HepG2 (cell line): ENCODE data around the gene ANAPC1. TPM values are rescaled to one million over a fixed set of nuclear protein-coding genes. Genes with fewer than 3 reads are reported as not detected.

Experiments
- CBFB ChIP-seq: sonication (generic); formaldehyde crosslinking; IDR thresholded peaks from 2 replicates; pipeline ENCODE4 v1.4.0; 2020; ENCODE audit warnings: missing genetic modification reagents
- CHD4 ChIP-seq: fragments of 200-600 bp; sonication (generic); IDR thresholded peaks from 2 replicates; pipeline ENCODE4 v1.7.0; 2017; ENCODE audit warnings: mild to moderate bottlenecking, low read length, borderline replicate concordance
- KMT2A ChIP-seq: sonication (generic); formaldehyde crosslinking; IDR thresholded peaks from 2 replicates; pipeline ENCODE4 v1.4.0; 2020; ENCODE audit warnings: missing genetic modification reagents
- NAIF1 ChIP-seq: sonication (generic); formaldehyde crosslinking; IDR thresholded peaks from 2 replicates; pipeline ENCODE4 v1.5.0; 2020; ENCODE audit warnings: mild to moderate bottlenecking, missing genetic modification reagents, borderline replicate concordance
- PAF1 ChIP-seq: IDR thresholded peaks from 2 replicates; pipeline ENCODE4 v1.6.1; 2016; ENCODE audit warnings: missing genetic modification reagents, missing compliant biosample characterization
- RBFOX2 ChIP-seq: fragments of 200-400 bp; formaldehyde crosslinking; IDR thresholded peaks from 2 replicates; pipeline ENCODE4 v1.6.1; 2017; ENCODE audit warnings: low read depth, mild to moderate bottlenecking, low read length
- SNAPC2 ChIP-seq: sonication (generic); formaldehyde crosslinking; IDR thresholded peaks from 2 replicates; pipeline ENCODE4 v1.8.1; 2022; ENCODE audit warnings: mild to moderate bottlenecking, missing genetic modification reagents
- SNRNP70 ChIP-seq: fragments of 200-400 bp; formaldehyde crosslinking; IDR thresholded peaks from 2 replicates; pipeline ENCODE4 v1.6.1; 2017; ENCODE audit warnings: mild to moderate bottlenecking, low read depth, low read length, moderate library complexity
- TFDP1 ChIP-seq: IDR thresholded peaks from 2 replicates; pipeline ENCODE4 v1.6.1; 2016; ENCODE audit warnings: missing compliant biosample characterization, missing genetic modification reagents, borderline replicate concordance
- ZNF296 ChIP-seq: sonication (generic); formaldehyde crosslinking; conservative IDR thresholded peaks from 2 replicates; pipeline ENCODE4 v1.5.0; 2020; ENCODE audit warnings: mild to moderate bottlenecking, missing genetic modification reagents
- ZNF33B ChIP-seq: sonication (generic); formaldehyde crosslinking; IDR thresholded peaks from 2 replicates; pipeline ENCODE4 v1.5.1; 2020; ENCODE audit warnings: mild to moderate bottlenecking, missing genetic modification reagents
- ZNF746 ChIP-seq: sonication (generic); formaldehyde crosslinking; IDR thresholded peaks from 2 replicates; pipeline ENCODE4 v1.8.0; 2022; ENCODE audit warnings: mild to moderate bottlenecking, missing genetic modification reagents
- ZNF747 ChIP-seq: sonication (generic); formaldehyde crosslinking; IDR thresholded peaks from 2 replicates; pipeline ENCODE4 v1.8.1; 2023; ENCODE audit warnings: missing genetic modification reagents, mild to moderate bottlenecking, borderline replicate concordance
- ZNF781 ChIP-seq: sonication (generic); formaldehyde crosslinking; IDR thresholded peaks from 2 replicates; pipeline ENCODE4 v1.5.1; 2020; ENCODE audit warnings: borderline replicate concordance, mild to moderate bottlenecking, missing genetic modification reagents; ENCODE audit errors: not compliant biosample characterization
- ZSCAN25 ChIP-seq: sonication (generic); formaldehyde crosslinking; IDR thresholded peaks from 2 replicates; pipeline ENCODE4 v1.8.0; 2022; ENCODE audit warnings: mild to moderate bottlenecking, missing genetic modification reagents
- polyA plus RNA-seq, 8 experiments: library from polyadenylated mRNA; depleted of rRNA in 3 of 8; stranded (reverse) in 7 of 8; unstranded in 1 of 8; fragments of >200 nt; fragmentation: Illumina TruSeq in 4 of 8; extraction: Trizol in 4 of 8; gene quantifications; 2 replicates each; pipeline versions ENCODE4 v1.2.1 to v1.2.3, GENCODE V29; 2011 to 2016; ENCODE audit warnings: low read depth in 4 of 8, missing spikeins in 1 of 8, mixed read lengths in 1 of 8; ENCODE audit not compliant: insufficient read depth in 1 of 8
- total RNA-seq, 5 experiments: library from RNA; depleted of rRNA; stranded (reverse); fragments of >200 nt; fragmentation: Illumina TruSeq; extraction: Trizol; gene quantifications; 2 replicates each; pipeline ENCODE4 v1.2.3, GENCODE V29; 2016; ENCODE audit warnings: low read depth in 1 of 5
- TF ChIP-seq, protein P1 (sequence below): sonication (generic); formaldehyde crosslinking; IDR thresholded peaks from one replicate; pipeline ENCODE4 v1.5.1; 2020; ENCODE audit warnings: mild to moderate bottlenecking, missing genetic modification reagents; ENCODE audit errors: not compliant biosample characterization
- TF ChIP-seq, protein P2 (sequence below): sonication (generic); formaldehyde crosslinking; IDR thresholded peaks from 2 replicates; pipeline ENCODE4 v1.5.0; 2020; ENCODE audit warnings: missing genetic modification reagents, mild to moderate bottlenecking, borderline replicate concordance
- TF ChIP-seq, protein P3 (sequence below): sonication (generic); formaldehyde crosslinking; IDR thresholded peaks from 2 replicates; pipeline ENCODE4 v1.5.0; 2020; ENCODE audit warnings: missing genetic modification reagents

ANAPC1 gene
- total and polyA plus RNA-seq, 2 of the 13 experiments (the other 11 are each of a cell fraction or from before 2014, with no cell fraction given) = 50.0 to 89.7 TPM

DNA sequence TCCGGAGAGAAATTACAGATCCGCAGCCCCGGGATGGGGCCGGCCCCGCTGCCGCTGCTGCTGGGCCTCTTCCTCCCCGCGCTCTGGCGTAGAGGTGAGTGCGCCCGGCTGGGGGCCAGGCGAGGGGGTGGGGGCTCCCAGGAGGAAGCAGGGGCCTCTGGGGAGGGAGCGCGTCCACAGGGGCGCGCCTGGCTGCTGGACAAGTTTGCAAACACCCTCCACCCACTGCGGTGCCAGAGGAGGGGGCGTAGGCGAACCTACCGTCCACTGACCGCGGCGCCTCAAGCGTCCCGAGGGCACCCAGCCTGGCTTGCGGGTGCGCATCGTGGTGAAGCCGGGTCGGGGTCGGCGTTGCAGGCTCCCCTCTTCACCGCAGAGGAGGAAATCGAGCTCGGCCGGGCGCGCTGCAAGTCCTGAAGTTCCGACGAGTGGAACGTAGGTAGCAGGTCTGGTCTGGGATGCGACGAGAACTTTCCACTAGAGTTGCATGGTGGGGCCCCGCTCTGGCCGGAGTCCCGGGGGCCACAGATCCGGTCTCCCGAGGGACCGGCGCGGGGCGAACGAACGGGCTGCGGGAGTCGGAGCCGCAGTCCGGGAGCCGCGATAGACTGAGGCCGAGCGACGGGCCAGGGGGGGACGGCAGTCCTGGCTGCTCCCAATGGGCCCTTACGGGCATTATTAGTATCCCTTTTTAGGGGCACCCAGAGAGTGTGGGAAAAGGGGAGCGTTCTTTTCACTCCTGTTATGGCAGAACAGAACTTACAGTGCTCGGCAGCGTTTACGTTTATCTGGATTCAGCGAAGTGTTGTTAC is 14.9 kb upstream of the ANAPC1 start (continued):
- TF ChIP-seq TFDP1 (peak; percentile 68; the same call in 1 of the 2 replicates), CBFB (CRISPR knock-in tag) (peak; percentile 75; the same call in 1 of the 2 replicates), PAF1 (CRISPR knock-in tag) (no peak), RBFOX2 (peak; percentile 82), SNAPC2 (CRISPR knock-in tag) (0 out of 2 replicates have a peak, but pooled peaks have one; percentile 25), ZNF747 (CRISPR knock-in tag) (0 out of 2 replicates have a peak, but pooled peaks have one; percentile 48), SNRNP70 (no peak), ZNF33B (0 out of 2 replicates have a peak, but pooled peaks have one; percentile 71), ZSCAN25 (CRISPR knock-in tag) (0 out of 2 replicates have a peak, but pooled peaks have one; percentile 1), ZNF296 (no peak), NAIF1 (no peak), ZNF781 (CRISPR knock-in tag) (peak; percentile 69), KMT2A (CRISPR knock-in tag) (peak; percentile 84), CHD4 (no peak), ZNF746 (CRISPR knock-in tag) (peak; percentile 66)
- TF ChIP-seq, protein P1, sequence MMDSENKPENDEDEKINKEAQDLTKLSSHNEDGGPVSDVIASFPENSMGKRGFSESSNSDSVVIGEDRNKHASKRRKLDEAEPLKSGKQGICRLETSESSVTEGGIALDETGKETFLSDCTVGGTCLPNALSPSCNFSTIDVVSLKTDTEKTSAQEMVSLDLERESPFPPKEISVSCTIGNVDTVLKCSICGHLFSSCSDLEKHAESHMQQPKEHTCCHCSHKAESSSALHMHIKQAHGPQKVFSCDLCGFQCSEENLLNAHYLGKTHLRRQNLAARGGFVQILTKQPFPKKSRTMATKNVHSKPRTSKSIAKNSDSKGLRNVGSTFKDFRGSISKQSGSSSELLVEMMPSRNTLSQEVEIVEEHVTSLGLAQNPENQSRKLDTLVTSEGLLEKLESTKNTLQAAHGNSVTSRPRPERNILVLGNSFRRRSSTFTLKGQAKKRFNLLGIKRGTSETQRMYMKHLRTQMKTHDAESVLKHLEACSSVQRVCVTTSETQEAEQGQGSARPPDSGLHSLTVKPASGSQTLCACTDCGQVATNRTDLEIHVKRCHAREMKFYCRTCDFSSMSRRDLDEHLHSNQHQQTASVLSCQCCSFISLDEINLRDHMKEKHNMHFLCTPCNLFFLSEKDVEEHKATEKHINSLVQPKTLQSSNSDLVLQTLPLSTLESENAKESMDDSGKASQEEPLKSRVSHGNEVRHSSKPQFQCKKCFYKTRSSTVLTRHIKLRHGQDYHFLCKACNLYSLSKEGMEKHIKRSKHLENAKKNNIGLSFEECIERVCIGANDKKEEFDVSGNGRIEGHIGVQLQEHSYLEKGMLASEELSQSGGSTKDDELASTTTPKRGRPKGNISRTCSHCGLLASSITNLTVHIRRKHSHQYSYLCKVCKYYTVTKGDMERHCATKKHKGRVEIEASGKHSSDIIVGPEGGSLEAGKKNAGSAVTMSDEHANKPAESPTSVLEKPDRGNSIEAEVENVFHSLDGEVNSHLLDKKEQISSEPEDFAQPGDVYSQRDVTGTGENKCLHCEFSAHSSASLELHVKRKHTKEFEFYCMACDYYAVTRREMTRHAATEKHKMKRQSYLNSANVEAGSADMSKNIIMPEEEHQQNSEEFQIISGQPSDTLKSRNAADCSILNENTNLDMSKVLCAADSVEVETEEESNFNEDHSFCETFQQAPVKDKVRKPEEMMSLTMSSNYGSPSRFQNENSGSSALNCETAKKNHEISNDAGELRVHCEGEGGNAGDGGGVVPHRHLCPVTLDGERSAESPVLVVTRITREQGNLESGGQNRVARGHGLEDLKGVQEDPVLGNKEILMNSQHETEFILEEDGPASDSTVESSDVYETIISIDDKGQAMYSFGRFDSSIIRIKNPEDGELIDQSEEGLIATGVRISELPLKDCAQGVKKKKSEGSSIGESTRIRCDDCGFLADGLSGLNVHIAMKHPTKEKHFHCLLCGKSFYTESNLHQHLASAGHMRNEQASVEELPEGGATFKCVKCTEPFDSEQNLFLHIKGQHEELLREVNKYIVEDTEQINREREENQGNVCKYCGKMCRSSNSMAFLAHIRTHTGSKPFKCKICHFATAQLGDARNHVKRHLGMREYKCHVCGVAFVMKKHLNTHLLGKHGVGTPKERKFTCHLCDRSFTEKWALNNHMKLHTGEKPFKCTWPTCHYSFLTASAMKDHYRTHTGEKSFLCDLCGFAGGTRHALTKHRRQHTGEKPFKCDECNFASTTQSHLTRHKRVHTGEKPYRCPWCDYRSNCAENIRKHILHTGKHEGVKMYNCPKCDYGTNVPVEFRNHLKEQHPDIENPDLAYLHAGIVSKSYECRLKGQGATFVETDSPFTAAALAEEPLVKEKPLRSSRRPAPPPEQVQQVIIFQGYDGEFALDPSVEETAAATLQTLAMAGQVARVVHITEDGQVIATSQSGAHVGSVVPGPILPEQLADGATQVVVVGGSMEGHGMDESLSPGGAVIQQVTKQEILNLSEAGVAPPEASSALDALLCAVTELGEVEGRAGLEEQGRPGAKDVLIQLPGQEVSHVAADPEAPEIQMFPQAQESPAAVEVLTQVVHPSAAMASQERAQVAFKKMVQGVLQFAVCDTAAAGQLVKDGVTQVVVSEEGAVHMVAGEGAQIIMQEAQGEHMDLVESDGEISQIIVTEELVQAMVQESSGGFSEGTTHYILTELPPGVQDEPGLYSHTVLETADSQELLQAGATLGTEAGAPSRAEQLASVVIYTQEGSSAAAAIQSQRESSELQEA (CRISPR knock-in tag) = peak; percentile 75
- TF ChIP-seq, protein P2, sequence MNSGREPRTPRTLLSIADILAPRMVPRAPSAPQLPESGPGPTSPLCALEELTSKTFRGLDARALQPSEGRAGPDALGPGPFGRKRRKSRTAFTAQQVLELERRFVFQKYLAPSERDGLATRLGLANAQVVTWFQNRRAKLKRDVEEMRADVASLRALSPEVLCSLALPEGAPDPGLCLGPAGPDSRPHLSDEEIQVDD (CRISPR knock-in tag) = peak; percentile 55; the same call in 1 of the 2 replicates
- TF ChIP-seq, protein P3, sequence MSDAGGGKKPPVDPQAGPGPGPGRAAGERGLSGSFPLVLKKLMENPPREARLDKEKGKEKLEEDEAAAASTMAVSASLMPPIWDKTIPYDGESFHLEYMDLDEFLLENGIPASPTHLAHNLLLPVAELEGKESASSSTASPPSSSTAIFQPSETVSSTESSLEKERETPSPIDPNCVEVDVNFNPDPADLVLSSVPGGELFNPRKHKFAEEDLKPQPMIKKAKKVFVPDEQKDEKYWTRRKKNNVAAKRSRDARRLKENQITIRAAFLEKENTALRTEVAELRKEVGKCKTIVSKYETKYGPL (CRISPR knock-in tag) = 0 out of 2 replicates have a peak, but pooled peaks have one; percentile 3
